Fibroblast of the conjunctiva (primary cell): Measurements from ENCODE around the gene DNTTIP2.
"Not testable (repeated sequence)": the region's sequence is repeated elsewhere in the genome, so short reads cannot be mapped to it uniquely, and the experiment has no call there.

Source experiments
- DNase-seq: peaks from one replicate; pipeline ENCODE4 v3.0.0-alpha.2; 2010; ENCODE audit warnings: low read depth

Gene DNTTIP2

GRCh38 chr1:93874025-93874651 lies 4.9 kb downstream of the DNTTIP2 start:
- peak; percentile 24 for DNase-seq

GRCh38 chr1:93871366-93871765 lies 7.6 kb downstream of the DNTTIP2 start:
- no peak for DNase-seq

DNA sequence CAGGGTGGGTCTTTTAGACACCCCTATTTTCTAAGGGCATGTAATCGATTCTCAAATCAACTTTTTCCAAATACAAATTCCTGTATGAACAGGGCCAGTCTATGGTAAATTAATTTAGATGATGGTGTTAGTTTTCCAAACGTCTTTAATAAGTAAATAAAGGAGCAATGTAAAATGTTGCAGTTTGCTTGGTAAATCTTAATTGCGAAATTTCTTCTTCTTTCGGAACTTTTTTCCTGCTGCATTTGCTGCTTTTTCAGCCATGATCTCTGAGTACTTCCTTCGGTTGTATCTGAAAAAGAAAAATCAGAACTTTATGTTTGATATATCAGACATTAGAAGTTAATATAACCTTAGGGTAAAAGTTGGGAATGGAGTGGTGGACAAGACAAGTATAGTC lies 9.4 kb downstream of the DNTTIP2 start:
- DNase-seq = no peak

- not testable (repeated sequence) for DNase-seq
Measured at GRCh38 chr1:93868492-93868891, 10.5 kb downstream of the DNTTIP2 start.

DNA sequence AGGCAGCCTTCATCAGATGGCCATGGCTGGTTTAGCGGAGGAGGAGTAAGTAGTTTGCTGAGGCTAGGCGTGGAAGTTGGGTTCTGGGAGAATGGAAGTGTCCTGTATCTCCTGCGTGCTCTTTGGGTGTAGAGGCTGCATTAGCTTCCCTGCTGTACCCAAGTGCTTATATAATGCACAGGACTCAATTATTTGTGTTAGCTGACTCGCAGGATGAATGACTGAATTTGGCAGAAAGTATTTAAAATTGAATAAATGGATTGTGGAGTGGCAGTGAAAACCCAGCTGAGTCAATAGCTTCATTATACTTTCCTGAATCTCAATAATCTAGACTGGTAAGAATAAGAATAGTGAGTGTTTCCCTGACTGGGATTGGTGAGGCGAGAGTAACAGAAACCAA lies 13.8 kb downstream of the DNTTIP2 start:
- DNase-seq = no peak

GRCh38 chr1:93864175-93864574 lies 14.8 kb downstream of the DNTTIP2 start:
- no peak for DNase-seq

DNA sequence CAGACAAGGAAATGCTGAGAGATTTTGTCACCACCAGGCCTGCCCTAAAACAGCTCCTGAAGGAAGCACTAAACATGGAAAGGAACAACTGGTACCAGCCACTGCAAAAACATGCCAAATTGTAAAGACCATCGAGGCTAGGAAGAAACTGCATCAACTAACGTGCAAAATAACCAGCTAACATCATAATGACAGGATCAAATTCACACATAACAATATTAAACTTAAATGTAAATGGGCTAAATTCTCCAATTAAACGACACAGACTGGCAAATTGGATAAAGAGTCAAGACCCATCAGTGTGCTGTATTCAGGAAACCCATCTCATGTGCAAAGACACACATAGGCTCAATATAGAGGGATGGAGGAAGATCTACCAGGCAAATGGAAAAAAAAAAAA lies 21.4 kb downstream of the DNTTIP2 start:
- DNase-seq = not testable (repeated sequence)

DNA sequence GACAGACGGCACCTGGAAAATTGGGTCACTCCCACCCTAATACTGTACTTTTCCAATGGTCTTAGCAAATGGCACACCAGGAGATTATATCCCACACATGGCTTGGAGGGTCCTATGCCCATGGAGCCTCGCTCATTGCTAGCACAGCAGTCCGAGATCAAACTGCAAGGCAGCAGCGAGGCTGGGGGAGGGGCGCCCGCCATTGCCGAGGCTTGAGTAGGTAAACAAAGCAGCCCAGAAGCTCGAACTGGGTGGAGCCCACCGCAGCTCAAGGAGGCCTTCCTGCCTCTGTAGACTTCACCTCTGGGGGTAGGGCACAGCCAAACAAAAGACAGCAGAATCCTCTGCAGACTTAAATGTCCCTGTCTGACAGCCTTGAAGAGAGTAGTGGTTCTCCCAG lies 23.0 kb downstream of the DNTTIP2 start:
- not testable (repeated sequence) for DNase-seq

GRCh38 chr1:93853940-93854339 lies 25.1 kb downstream of the DNTTIP2 start:
- no peak for DNase-seq

DNA sequence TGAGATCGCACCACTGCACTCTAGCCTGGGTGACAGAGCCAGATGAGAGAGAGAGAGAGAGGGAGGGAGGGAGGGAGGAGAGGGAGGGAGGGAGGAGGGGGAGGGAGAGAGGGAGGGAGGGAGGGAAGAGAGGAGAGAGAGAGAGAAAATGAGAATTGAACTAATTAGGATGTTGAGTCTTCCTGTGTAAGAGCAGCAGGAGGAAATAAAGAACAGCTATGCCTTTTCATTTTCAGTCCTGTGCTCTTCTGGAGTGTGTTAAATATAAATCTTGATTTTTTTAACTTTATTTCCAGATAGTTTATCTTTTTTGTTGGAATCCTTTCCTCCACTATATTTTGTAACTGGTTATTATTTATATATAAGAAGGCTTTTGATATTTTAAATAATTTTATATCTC lies 27.1 kb downstream of the DNTTIP2 start:
- DNase-seq = no peak

- DNase-seq = no peak
Measured at GRCh38 chr1:93851327-93851712, 27.7 kb downstream of the DNTTIP2 start.

DNA sequence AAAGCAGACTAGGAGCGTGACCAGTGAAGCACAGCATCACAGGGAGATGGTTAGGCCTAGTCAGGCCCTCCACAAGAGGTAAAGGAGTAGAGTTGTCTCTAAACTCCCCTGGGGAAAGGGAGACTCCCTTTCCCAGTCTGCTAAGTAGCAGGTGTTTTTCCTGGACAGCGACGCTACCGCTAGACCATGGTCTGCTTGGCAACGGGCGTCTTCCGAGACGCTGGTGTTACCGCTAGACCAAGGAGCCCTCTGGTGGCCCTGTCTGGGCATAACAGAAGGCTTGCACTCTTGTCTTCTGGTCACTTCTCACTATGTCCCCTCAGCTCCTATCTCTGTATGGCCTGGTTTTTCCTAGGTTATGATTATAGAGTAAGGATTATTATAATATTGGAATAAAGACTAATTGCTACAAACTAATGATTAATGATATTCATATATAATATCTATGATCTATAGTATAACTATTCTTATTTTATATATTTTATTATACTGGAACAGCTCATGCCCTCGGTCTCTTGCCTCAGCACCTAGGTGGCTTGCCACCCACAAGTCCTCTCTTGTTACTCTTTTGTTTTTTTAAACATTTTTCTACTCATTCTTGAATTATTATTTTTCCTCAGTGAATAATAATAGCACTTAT lies 28.2 kb downstream of the DNTTIP2 start:
- DNase-seq = peak; percentile 45

DNA sequence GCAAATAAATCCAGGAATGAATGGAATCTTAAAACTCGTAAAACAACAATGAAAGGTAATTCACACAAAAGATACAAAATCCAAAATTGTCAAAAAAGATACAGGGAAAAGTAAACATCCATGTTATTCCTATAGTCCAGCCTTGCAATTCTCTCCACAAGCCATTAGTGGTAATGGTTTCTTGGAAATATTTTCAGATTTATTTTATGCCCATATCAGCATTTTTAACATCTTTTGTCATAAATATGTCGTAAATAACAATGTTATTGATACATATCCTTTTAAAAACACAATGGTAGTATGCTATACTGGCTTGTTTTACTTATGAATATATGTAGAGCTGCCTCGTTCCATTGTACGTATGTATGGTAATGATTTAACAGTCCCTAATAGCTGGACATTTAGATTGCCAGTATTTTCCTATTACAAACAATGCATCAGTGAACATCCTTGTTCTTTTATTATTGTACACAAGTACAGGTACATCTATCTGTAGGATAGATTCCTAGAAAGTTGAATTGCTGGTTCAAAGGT lies 30.6 kb downstream of the DNTTIP2 start:
- DNase-seq = no peak

DNA sequence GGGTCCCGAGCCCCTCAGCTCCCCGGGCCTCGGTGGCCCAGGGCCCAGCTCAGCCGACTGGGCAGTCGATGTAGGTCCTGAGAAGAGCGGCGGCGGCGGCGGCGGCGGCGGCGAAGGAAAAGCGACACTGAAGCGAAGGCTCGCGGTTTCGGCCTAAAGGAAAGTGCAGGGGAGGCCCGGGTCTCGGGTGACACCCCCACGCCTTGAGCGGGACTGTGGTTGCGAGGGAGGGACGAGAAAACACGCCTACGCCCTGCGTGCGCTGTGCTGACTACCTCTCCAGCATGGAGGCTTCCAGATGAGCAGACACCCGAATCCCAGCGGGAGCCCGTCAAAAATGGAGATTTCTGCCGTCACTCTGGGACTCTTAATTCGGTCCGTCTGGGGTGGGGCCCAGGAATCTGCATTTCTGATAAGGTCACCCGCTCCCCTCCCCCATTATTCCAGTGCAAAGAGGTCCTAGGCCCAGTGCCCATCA lies 31.2 kb downstream of the DNTTIP2 start:
- peak; percentile 41 for DNase-seq

DNA sequence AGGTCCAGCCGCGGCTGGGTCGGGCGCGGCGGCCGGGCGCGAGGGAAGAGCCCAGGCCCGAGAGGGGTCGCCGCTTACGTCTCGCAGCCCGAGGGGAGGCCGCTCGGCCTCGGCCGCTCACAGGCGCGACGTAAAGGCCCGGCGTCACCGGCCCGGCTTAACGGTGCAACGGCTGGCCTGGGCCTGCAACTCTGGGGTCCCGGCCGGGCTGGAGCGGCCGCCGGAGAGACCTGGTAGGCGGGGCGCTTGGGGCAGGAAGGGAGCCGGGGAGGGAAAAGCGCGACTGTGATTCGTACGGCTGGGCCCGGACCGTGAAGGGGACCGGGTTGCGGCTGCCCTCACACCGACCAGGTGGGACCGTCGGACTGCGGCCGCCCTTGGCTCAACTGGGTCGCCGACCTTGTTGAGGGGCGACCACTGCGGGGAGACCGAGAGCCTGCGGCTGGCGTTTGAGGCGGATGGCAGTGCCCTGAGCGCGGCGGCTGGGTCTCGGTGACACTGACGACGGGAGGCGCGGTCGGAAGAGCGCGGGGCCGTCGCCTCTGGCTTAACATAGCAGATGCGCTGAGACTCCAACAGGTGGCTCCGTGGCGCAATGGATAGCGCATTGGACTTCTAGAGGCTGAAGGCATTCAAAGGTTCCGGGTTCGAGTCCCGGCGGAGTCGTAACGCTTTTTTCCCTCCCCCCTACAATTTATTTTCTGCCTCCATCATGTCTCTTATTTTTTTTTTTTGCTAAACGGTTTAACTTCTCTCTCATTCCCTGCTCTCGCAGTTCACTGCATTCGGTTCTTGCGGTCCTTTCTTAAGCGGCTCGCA lies 31.8 kb downstream of the DNTTIP2 start:
- DNase-seq = peak; percentile 82

DNA sequence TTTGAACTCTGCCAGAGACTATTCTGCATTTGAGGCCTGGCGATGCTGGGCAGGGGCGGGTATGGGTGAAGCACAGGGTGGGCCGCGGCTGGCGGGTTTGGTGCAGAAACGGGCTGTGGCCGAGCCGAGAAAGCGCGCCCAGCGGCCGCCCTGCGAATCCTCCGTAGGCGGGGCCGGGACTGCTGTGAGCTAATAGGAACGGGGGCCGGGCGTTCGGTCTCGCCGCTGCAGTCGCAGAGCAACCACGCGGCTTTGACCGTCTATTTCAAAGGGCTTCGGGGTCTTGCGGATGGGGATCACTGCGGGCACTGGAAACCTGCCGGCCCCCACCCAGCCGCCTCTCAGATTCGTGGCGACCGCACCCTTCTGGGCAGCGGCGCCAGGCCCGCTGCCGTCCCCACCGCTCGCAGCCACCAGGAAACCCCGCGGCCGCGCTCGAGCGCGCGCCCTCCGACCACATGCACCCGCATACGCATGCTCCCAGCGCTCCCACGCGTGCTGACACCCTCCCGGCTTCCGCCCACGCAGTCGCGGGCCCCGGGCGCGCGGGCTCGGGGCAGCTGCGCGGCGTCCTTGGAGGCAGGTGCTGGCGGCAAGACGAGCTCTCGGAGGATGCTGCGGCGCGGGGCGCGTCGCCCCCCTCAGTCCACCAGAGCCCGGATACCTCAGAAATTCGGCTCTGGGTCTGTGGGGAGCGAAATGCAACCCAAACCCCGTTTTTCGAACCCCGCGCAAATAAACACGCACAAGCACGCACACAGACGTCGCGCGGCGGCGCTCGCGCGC lies 32.6 kb downstream of the DNTTIP2 start:
- DNase-seq = peak; percentile 57

GRCh38 chr1:93845538-93846205 lies 33.3 kb downstream of the DNTTIP2 start:
- peak; percentile 70 for DNase-seq

GRCh38 chr1:93844262-93845045 lies 34.6 kb downstream of the DNTTIP2 start:
- peak; percentile 75 for DNase-seq

- no peak for DNase-seq
Measured at GRCh38 chr1:93842750-93843500, 36.1 kb downstream of the DNTTIP2 start.

DNA sequence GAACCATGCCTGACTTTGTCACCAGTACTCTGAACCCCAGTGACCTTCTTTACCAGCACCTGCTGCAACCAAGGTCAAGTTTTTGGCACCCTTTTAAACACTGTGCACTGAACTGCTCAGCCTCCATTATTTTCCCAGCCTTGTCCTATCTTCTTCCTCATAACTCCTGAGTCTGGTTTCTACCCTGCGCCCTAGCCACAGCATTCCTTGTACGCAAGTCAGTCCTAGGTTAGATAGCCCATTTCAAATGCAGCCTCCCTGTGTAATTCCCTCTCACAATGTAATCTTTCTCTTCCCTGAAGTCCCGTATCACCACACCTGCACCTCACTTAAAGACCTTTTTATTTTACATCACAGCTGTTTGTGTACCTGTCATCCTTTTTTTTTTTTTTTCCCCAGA lies 37.2 kb downstream of the DNTTIP2 start:
- DNase-seq = no peak
